Heart left ventricle (tissue), 16 donors: Measurements from ENCODE around the gene TRDN. TPM values are rescaled to one million over a fixed set of nuclear protein-coding genes. Genes with fewer than 3 reads are reported as not detected.
"Not testable (repeated sequence)": the region's sequence is repeated elsewhere in the genome, so short reads cannot be mapped to it uniquely, and the experiment has no call there.

ENCODE experiments used
- ATAC-seq, 4 donors: fragments of 200-7000 bp; cut with Tn5 transposase; one replicate each; pipeline ENCODE4 v1.9.1; 2020 to 2022; ENCODE audit warnings: moderate library complexity in 4 of 4, mild to moderate bottlenecking in 3 of 4, moderate number of reproducible peaks in 1 of 4
- DNase-seq, 5 donors: peaks; one replicate each; pipeline ENCODE4 v3.0.0-alpha.2; 2020
- H3K27ac ChIP-seq, 12 donors: fragments of 200-600 bp; sonication (generic) in 4 of 12; one replicate each; pipeline versions ENCODE4 v1.5.0 to v1.8.0; 2016 to 2022; ENCODE audit warnings: mild to moderate bottlenecking in 2 of 12
- H3K27me3 ChIP-seq, 9 donors: fragments of 200-600 bp; sonication (generic) in 2 of 9; one replicate each; pipeline versions ENCODE4 v1.5.1 to v1.8.0; 2016 to 2022; ENCODE audit warnings: mild to moderate bottlenecking in 3 of 9
- H3K36me3 ChIP-seq, 9 donors: fragments of 200-600 bp; sonication (generic) in 2 of 9; one replicate each; pipeline versions ENCODE4 v1.5.0 to v1.8.0; 2018 to 2022; ENCODE audit warnings: mild to moderate bottlenecking in 2 of 9
- H3K4me1 ChIP-seq, 12 donors: fragments of 200-600 bp; sonication (generic) in 4 of 12; one replicate each; pipeline versions ENCODE4 v1.5.0 to v1.8.0; 2016 to 2022; ENCODE audit warnings: mild to moderate bottlenecking in 3 of 12
- H3K4me3 ChIP-seq, 12 donors: fragments of 200-600 bp; sonication (generic) in 4 of 12; one replicate each; pipeline versions ENCODE4 v1.5.0 to v1.8.0; 2017 to 2022; ENCODE audit warnings: mild to moderate bottlenecking in 9 of 12, moderate library complexity in 4 of 12
- H3K9me3 ChIP-seq, 12 donors: fragments of 200-600 bp; sonication (generic) in 4 of 12; one replicate each; pipeline versions ENCODE4 v1.5.0 to v1.8.0; 2016 to 2022; ENCODE audit warnings: mild to moderate bottlenecking in 1 of 12
- CTCF ChIP-seq, 12 donors: fragments of 200-600 bp; sonication (generic) in 4 of 12; IDR thresholded peaks; one replicate each; pipeline versions ENCODE4 v1.5.0 to v1.8.0; 2018 to 2022; ENCODE audit warnings: antibody characterized with exemption in 12 of 12, mild to moderate bottlenecking in 5 of 12
- POLR2A ChIP-seq, 2 donors: fragments of 450-650 bp; IDR thresholded peaks; one replicate each; pipeline ENCODE4 v1.6.1; 2017; ENCODE audit warnings: antibody characterized with exemption in 2 of 2, mild to moderate bottlenecking in 2 of 2, moderate library complexity in 2 of 2
- WGBS, 4 donors: extraction: QIAGEN DNeasy Blood & Tissue Kit in 2 of 4; methylation state at CpG; one replicate each; pipeline versions ENCODE4 v1.1.5 to v1.1.7; 2013 to 2018; 5-methylcytosine and 5-hydroxymethylcytosine counted together
- intact Hi-C, 10 donors: fragments of 100-400 bp; cut with DNase I; formaldehyde crosslinking; loops; one replicate each; pipeline versions ENCODE4 v1.11.1 to v1.14.2; 2022
- polyA plus RNA-seq, 2 donors: library from polyadenylated mRNA; stranded (reverse); fragments of 200-250 nt; gene quantifications; one replicate each; pipeline ENCODE4 v1.2.3, GENCODE V29; 2013
- total RNA-seq, 9 donors: library from RNA; depleted of rRNA in 2 of 9; stranded (reverse); fragments of >200 nt in 2 of 9; fragmentation: NEBNext Ultra II Directional in 3 of 9; extraction: Animal tissue kit (Norgen Biotek cat#: 25700) in 3 of 9; gene quantifications; one replicate each; pipeline versions ENCODE4 v1.1.0 to v1.2.4, GENCODE V29; 2016 to 2023
- donor health status: ischemic (EF 13 %, LVEDD 7.1; RV severe dilation, severe dysfunction).
- donor health status: healthy with polysubstance abuse.
- donor health status: DM: no; HTN: yes; CAD: no.
- donor health status: DM: no; HTN: no; CAD: no.
- donor health status: ischemic (EF 25% LVEDD 6.9; RV normal size, moderate dysfunction).
- donor health status: ischemic (EF 25% LVEDD 5.7; RV mildly dilated, moderate dysfunction).
- donor health status: healthy.
- donor health status: DM: yes; HTN: yes; CAD: no.
- donor health status: ischemic (EF 35%, LVEDD 5.7; RV mildly dilated, moderate dysfunction).
- donor health status: nonischemic (EF 11% LVEDD 7.7; RV severe dilation, severe dysfunction).
- donor health status: DM: yes; HTN: yes; CAD: no.
- donor health status: PGD.
- donor health status: ischemic (EF 29% LVEDD 5.4; RV normal size, mild dysfunction).
- donor health status: nonischemic (EF 23%, LVEDD 6.1; RV moderate dilation, normal function).

Gene TRDN
- total and polyA plus RNA-seq, 11 donors, result 39.0 to 577 (median 381) TPM

DNA sequence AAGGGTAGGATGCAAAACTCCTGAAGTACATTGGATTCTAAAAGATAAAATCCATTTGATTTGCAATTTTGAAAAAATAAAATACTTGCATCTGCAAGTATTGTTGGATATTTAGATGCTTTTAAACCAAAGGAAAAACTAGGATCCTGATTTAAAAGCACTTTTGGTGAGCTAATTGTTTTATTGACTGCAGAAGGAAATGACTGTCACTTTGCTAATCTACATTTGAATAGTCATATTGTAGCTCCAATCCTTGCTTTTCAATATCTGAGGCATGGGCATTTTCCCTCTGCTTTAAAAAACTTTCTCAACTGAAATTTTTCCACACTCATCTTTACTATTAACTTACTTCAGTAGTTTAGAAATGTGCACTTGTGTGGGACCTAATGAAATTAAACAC lies 74.1 kb downstream of the TRDN start:
- intact Hi-C loops, result no loop called here
- DNase-seq, result no peak
- H3K27ac ChIP-seq, result no peak overlapping the region

GRCh38 chr6:123562264-123562663 lies 74.5 kb downstream of the TRDN start:
- ATAC-seq, result no peak
- H3K4me1 ChIP-seq, result peaks cover 0 to 18% (median 0%) of the 10 kb centered on the region in 12 donors

More for the DNA sequence above, 74.1 kb downstream of the TRDN start:
- no peak for TF ChIP-seq POLR2A (IDR thresholded peaks at IDR 0.05)
- TF ChIP-seq CTCF (IDR thresholded peaks at IDR 0.05), result no peak
- H3K4me3 ChIP-seq, result no peak overlapping the region
- no peaks in the 10 kb centered on the region for H3K27me3 ChIP-seq
- ATAC-seq, result no peak
- H3K9me3 ChIP-seq, result no peaks in the 10 kb centered on the region
- peaks cover 0 to 31% (median 0%) of the 10 kb centered on the region in 9 donors for H3K36me3 ChIP-seq
- peaks cover 0 to 18% (median 0%) of the 10 kb centered on the region in 12 donors for H3K4me1 ChIP-seq

DNA sequence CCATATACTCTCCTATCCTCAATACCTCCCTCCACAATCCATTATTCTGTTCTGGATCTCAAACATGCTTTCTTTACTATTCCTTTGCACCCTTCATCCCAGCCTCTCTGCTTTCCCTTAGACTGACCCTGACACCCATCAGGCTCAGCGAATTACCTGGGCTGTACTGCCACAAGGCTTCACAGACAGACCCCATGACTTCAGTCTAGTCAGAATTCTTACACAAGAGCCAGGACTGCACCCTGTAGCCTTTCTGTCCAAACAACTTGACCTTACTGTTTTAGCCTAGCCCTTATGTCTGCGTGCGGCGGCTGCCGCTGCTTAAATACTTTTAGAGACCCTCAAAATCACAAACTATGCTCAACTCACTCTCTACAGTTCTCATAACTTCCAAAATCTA lies 76.9 kb downstream of the TRDN start:
- H3K9me3 ChIP-seq, H3K4me3 ChIP-seq, intact Hi-C loops, H3K27me3 ChIP-seq, H3K36me3 ChIP-seq, DNase-seq, H3K27ac ChIP-seq, ATAC-seq: not testable (repeated sequence)
- peaks cover 0 to 18% (median 0%) of the 10 kb centered on the region in 12 donors for H3K4me1 ChIP-seq
- 84 to 95% (median 92%) methylated on average over 5 of the region's 5 CpGs for WGBS, 4 donors

More at GRCh38 chr6:123562264-123562663, 74.5 kb downstream of the TRDN start:
- H3K36me3 ChIP-seq, result peaks cover 0 to 27% (median 0%) of the 10 kb centered on the region in 9 donors
- no peak overlapping the region for H3K27ac ChIP-seq
- TF ChIP-seq POLR2A (IDR thresholded peaks at IDR 0.05) (no peak), CTCF (IDR thresholded peaks at IDR 0.05) (no peak)
- 93 to 100% (median 94%) methylated on average over 1 of the region's 1 CpG for WGBS, 4 donors
- H3K27me3 ChIP-seq, result no peaks in the 10 kb centered on the region
- no peaks in the 10 kb centered on the region for H3K9me3 ChIP-seq
- intact Hi-C loops, result no loop called here
- DNase-seq, result no peak
- no peak overlapping the region for H3K4me3 ChIP-seq

GRCh38 chr6:123557474-123557873 lies 79.3 kb downstream of the TRDN start:
- DNase-seq, H3K36me3 ChIP-seq, H3K4me3 ChIP-seq, intact Hi-C loops, H3K9me3 ChIP-seq, H3K27me3 ChIP-seq, ATAC-seq, H3K27ac ChIP-seq: not testable (repeated sequence)
- peaks cover 0 to 21% (median 0%) of the 10 kb centered on the region in 12 donors for H3K4me1 ChIP-seq
- WGBS, 4 donors, result 87 to 91% (median 90%) methylated on average over 12 of the region's 12 CpGs

GRCh38 chr6:123551939-123552707 lies 84.6 kb downstream of the TRDN start:
- Histone ChIP-seq H3K27me3 (no peaks in the 10 kb centered on the region), H3K36me3 (no peaks in the 10 kb centered on the region), H3K27ac (peak overlapping the region in 2 of 12 donors; percentile 30 to 37), H3K9me3 (peaks cover 0 to 9% (median 0%) of the 10 kb centered on the region in 12 donors), H3K4me3 (no peak overlapping the region), H3K4me1 (peaks cover 0 to 38% (median 4%) of the 10 kb centered on the region in 12 donors)
- intact Hi-C loops, result no loop called here
- 28 to 37% (median 33%) methylated on average over 4 of the region's 4 CpGs for WGBS, 4 donors
- TF ChIP-seq CTCF (IDR thresholded peaks at IDR 0.05) (no peak), POLR2A (IDR thresholded peaks at IDR 0.05) (no peak)
- peak in 2 of 4 donors; percentile 16 to 21 for ATAC-seq
- DNase-seq, result no peak
